A549 (cell line): Measurements from ENCODE around the gene CYP2U1. TPM values are rescaled to one million over a fixed set of nuclear protein-coding genes. Genes with fewer than 3 reads are reported as not detected.

ENCODE experiments used
- ATAC-seq, 2 experiments: fragments of 200-7000 bp in 1 of 2; fragments of >200 bp in 1 of 2; cut with Nextera tagmentation in 1 of 2; cut with Tn5 transposase in 1 of 2; 3 replicates each; pipeline versions ENCODE4 v1.8.0 to v1.9.1; 2018 to 2020; ENCODE audit warnings: mild to moderate bottlenecking in 1 of 2, moderate library complexity in 1 of 2
- CTCF ChIA-PET: fragments of 300-600 bp; sonication (Branson Sonifier 250); formaldehyde crosslinking; extraction: SDS; loops from one replicate; lab custom pipeline; 2021; ENCODE audit warnings: antibody characterized with exemption, inconsistent platforms; lab: Yijun Ruan, JAX
- POLR2A ChIA-PET: fragments of 350-600 bp; formaldehyde crosslinking; extraction: SDS; loops from one replicate; lab custom pipeline; 2021; ENCODE audit warnings: antibody characterized with exemption, inconsistent platforms; lab: Yijun Ruan, JAX
- DNase-seq, 2 experiments: peaks; one replicate each; pipeline versions ENCODE4 v3.0.0 to v3.0.0-alpha.2; 2011 to 2016; ENCODE audit warnings: low read depth in 1 of 2, low spot score in 1 of 2
- FAIRE-seq: peaks from 2 replicates; lab custom pipeline; 2011; peaks lifted over from hg19 to GRCh38; lab: Jason Lieb, UNC
- H3K27ac ChIP-seq, 2 experiments: fragments of >200 bp; sonication (Bioruptor Twin); formaldehyde crosslinking; 3 replicates each; pipeline ENCODE4 v1.5.1; 2016 to 2017
- H3K4me1 ChIP-seq: fragments of >200 bp; sonication (Bioruptor Twin); formaldehyde crosslinking; 3 replicates; pipeline ENCODE4 v1.6.1; 2016
- H3K4me2 ChIP-seq: fragments of >200 bp; sonication (Bioruptor Twin); formaldehyde crosslinking; 3 replicates; pipeline ENCODE4 v1.6.1; 2016
- H3K4me3 ChIP-seq: fragments of >200 bp; sonication (Bioruptor Twin); formaldehyde crosslinking; 3 replicates; pipeline ENCODE4 v1.5.1; 2016
- H3K9me3 ChIP-seq: fragments of >200 bp; sonication (Bioruptor Twin); formaldehyde crosslinking; 3 replicates; pipeline ENCODE4 v1.6.1; 2016
- BCL3 ChIP-seq: fragments of >200 bp; sonication (Bioruptor Twin); formaldehyde crosslinking; IDR thresholded peaks from 3 replicates; pipeline ENCODE4 v1.6.1; 2016
- BHLHE40 ChIP-seq: IDR thresholded peaks from 2 replicates; pipeline ENCODE4 v1.6.1; 2012; ENCODE audit warnings: low read depth, low read length, inconsistent platforms
- EHF ChIP-seq: fragments of 250-450 bp; sonication (Bioruptor Pico); IDR thresholded peaks from 2 replicates; pipeline ENCODE4 v1.5.0; 2020; ENCODE audit warnings: mild to moderate bottlenecking
- GATA3 ChIP-seq: IDR thresholded peaks from 2 replicates; pipeline ENCODE4 v1.6.1; 2012; ENCODE audit warnings: borderline replicate concordance
- HMGXB4 ChIP-seq: fragments of 250-450 bp; sonication (Bioruptor Pico); IDR thresholded peaks from 2 replicates; pipeline ENCODE4 v1.5.0; 2021; ENCODE audit warnings: mild to moderate bottlenecking, moderate library complexity, borderline replicate concordance
- HOXA7 ChIP-seq: fragments of 250-450 bp; sonication (Bioruptor Pico); IDR thresholded peaks from 2 replicates; pipeline ENCODE4 v1.5.0; 2020; ENCODE audit warnings: mild to moderate bottlenecking, moderate library complexity
- HOXB13 ChIP-seq: fragments of 250-450 bp; sonication (Bioruptor Pico); IDR thresholded peaks from 2 replicates; pipeline ENCODE4 v1.5.0; 2020; ENCODE audit warnings: low read depth, mild to moderate bottlenecking, moderate library complexity
- KDM1A ChIP-seq: fragments of 200-600 bp; sonication (generic); IDR thresholded peaks from 2 replicates; pipeline ENCODE4 v1.6.1; 2016; ENCODE audit warnings: low read depth, mild to moderate bottlenecking
- NFE2L2 ChIP-seq: fragments of 150-350 bp; conservative IDR thresholded peaks from 2 replicates; pipeline ENCODE4 v1.6.1; 2014; ENCODE audit warnings: low read length
- NPAS2 ChIP-seq: fragments of 250-450 bp; sonication (Bioruptor Pico); IDR thresholded peaks from 2 replicates; pipeline ENCODE4 v1.8.0; 2022; ENCODE audit warnings: mild to moderate bottlenecking, moderate library complexity, borderline replicate concordance
- RCOR1 ChIP-seq: fragments of 150-350 bp; IDR thresholded peaks from 2 replicates; pipeline ENCODE4 v1.6.1; 2014; ENCODE audit warnings: antibody characterized with exemption, low read length, low read depth
- RFX5 ChIP-seq: fragments of 450-650 bp; IDR thresholded peaks from 2 replicates; pipeline ENCODE4 v1.7.1; 2014; ENCODE audit warnings: antibody characterized with exemption, mild to moderate bottlenecking, moderate library complexity
- SMC3 ChIP-seq: fragments of >200 bp; sonication (Bioruptor Twin); formaldehyde crosslinking; IDR thresholded peaks from 3 replicates; pipeline ENCODE4 v1.6.1; 2018; ENCODE audit warnings: inconsistent platforms
- SREBF2 ChIP-seq: fragments of 450-650 bp; IDR thresholded peaks from 2 replicates; pipeline ENCODE4 v1.6.1; 2014; ENCODE audit warnings: mild to moderate bottlenecking, moderate library complexity
- TFCP2L1 ChIP-seq: fragments of 250-450 bp; sonication (Bioruptor Pico); IDR thresholded peaks from 2 replicates; pipeline ENCODE4 v1.5.0; 2021; ENCODE audit warnings: mild to moderate bottlenecking
- TP53 ChIP-seq: fragments of 250-450 bp; sonication (Bioruptor Pico); IDR thresholded peaks from 2 replicates; pipeline ENCODE4 v1.5.0; 2021; ENCODE audit warnings: mild to moderate bottlenecking, moderate library complexity
- USF2 ChIP-seq: fragments of 450-650 bp; IDR thresholded peaks from 2 replicates; pipeline ENCODE4 v1.6.1; 2014; ENCODE audit warnings: antibody characterized with exemption
- ZFP36 ChIP-seq: fragments of 450-650 bp; IDR thresholded peaks from 2 replicates; pipeline ENCODE4 v1.6.1; 2014; ENCODE audit warnings: borderline replicate concordance; ENCODE audit not compliant: partially characterized antibody
- ZNF302 ChIP-seq: fragments of 250-450 bp; sonication (Bioruptor Pico); IDR thresholded peaks from 2 replicates; pipeline ENCODE4 v1.9.0; 2021; ENCODE audit warnings: inconsistent platforms, mild to moderate bottlenecking, moderate library complexity
- ZSCAN20 ChIP-seq: fragments of 250-450 bp; sonication (Bioruptor Pico); IDR thresholded peaks from 2 replicates; pipeline ENCODE4 v1.8.0; 2022; ENCODE audit warnings: mild to moderate bottlenecking, moderate library complexity
- WGBS: methylation state at CpG from one replicate; pipeline ENCODE4 v1.1.6; 2017; ENCODE audit errors: missing lambda C conversion rate; 5-methylcytosine and 5-hydroxymethylcytosine counted together
- polyA plus RNA-seq, 4 experiments: library from polyadenylated mRNA; depleted of rRNA in 3 of 4; stranded (reverse); fragments of >200 nt; fragmentation: RNase III in 1 of 4; extraction: RNeasy Plus Mini Kit Qiagen cat#74134 plus additional on column Dnase treatment in 1 of 4; gene quantifications; 2 replicates in 3 of 4; 3 replicates in 1 of 4; pipeline ENCODE4 v1.2.3, GENCODE V29; 2011 to 2017
- TF ChIP-seq, protein P1 (sequence below): fragments of 150-350 bp; IDR thresholded peaks from 2 replicates; pipeline ENCODE4 v1.6.1; 2014; ENCODE audit warnings: low read depth, mild to moderate bottlenecking, low read length
- TF ChIP-seq, protein P2 (sequence below): IDR thresholded peaks from 2 replicates; pipeline ENCODE4 v1.6.1; 2012
- TF ChIP-seq, protein P3 (sequence below): IDR thresholded peaks from 2 replicates; pipeline ENCODE4 v1.6.1; 2012

The CYP2U1 gene
- polyA plus RNA-seq, 2 of the 4 experiments (the other 2 are of a cell fraction): 2.2 to 2.3 TPM

DNA sequence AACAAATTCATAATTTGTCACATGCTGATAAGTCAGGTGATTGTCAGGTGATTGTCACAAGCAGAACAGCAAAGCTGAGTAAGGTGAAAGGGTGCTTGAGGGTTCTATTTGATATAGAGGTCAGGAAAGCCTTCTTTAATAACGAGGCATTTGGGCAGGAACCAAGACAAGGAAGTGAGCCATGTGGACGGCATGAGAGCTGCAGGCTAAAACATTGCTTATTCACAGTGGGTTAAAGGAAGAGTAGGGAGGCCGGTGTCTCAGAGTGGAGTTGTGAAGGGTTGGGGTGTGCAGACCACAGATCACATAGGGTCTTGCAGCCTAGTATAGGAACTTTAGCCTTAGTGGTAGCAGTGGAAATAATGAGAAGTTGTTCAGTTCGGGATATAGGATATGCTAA, 31.3 kb upstream of the CYP2U1 start:
- DNase-seq (no peak), ATAC-seq (no peak), FAIRE-seq (no peak)
- TF ChIP-seq SREBF2: no peak
- no peak for TF ChIP-seq ZSCAN20 (CRISPR knock-in tag)
- no peak for TF ChIP-seq BCL3
- TF ChIP-seq, protein P1, sequence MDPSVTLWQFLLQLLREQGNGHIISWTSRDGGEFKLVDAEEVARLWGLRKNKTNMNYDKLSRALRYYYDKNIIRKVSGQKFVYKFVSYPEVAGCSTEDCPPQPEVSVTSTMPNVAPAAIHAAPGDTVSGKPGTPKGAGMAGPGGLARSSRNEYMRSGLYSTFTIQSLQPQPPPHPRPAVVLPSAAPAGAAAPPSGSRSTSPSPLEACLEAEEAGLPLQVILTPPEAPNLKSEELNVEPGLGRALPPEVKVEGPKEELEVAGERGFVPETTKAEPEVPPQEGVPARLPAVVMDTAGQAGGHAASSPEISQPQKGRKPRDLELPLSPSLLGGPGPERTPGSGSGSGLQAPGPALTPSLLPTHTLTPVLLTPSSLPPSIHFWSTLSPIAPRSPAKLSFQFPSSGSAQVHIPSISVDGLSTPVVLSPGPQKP: no peak
- no peak for TF ChIP-seq HMGXB4
- TF ChIP-seq ZNF302 (CRISPR knock-in tag): no peak
- no peak for TF ChIP-seq KDM1A
- TF ChIP-seq BHLHE40: no peak
- TF ChIP-seq, protein P2, sequence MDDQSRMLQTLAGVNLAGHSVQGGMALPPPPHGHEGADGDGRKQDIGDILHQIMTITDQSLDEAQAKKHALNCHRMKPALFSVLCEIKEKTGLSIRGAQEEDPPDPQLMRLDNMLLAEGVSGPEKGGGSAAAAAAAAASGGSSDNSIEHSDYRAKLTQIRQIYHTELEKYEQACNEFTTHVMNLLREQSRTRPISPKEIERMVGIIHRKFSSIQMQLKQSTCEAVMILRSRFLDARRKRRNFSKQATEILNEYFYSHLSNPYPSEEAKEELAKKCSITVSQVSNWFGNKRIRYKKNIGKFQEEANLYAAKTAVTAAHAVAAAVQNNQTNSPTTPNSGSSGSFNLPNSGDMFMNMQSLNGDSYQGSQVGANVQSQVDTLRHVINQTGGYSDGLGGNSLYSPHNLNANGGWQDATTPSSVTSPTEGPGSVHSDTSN: no peak
- WGBS: 77% methylated on average over 4 of the region's 4 CpGs
- Histone ChIP-seq H3K27ac (no peak overlapping the region), H3K4me2 (no peak overlapping the region), H3K9me3 (no peaks in the 10 kb centered on the region), H3K4me1 (peaks cover 19% of the 10 kb centered on the region), H3K4me3 (no peak overlapping the region)
- ChIA-PET POLR2A (no interaction called here), CTCF (interaction anchor here (1.0 to 3.0 kb wide), 3 partner anchors 11 to 139 kb away, joined by 3 to 13 read pairs (median 7); no protein-coding TSS in a partner anchor)

- ChIA-PET CTCF (interaction anchor here (1.0 to 3.0 kb wide), 4 partner anchors 12 to 142 kb away, joined by 3 to 13 read pairs (median 5); no protein-coding TSS in a partner anchor), POLR2A (no interaction called here)
- no peak overlapping the region for H3K4me2 ChIP-seq
- 93% methylated on average over 3 of the region's 3 CpGs for WGBS
- no peak for ATAC-seq
- TF ChIP-seq RFX5: no peak
- no peak for FAIRE-seq
- DNase-seq: no peak
- peaks cover 18% of the 10 kb centered on the region for H3K4me1 ChIP-seq
- no peaks in the 10 kb centered on the region for H3K9me3 ChIP-seq
- no peak overlapping the region for H3K27ac ChIP-seq
- no peak overlapping the region for H3K4me3 ChIP-seq
Observed at GRCh38 chr4:107900508-107900907, 30.8 kb upstream of the CYP2U1 start.

- ATAC-seq (no peak), FAIRE-seq (no peak), DNase-seq (no peak)
- H3K27ac ChIP-seq: no peak overlapping the region
- CTCF ChIA-PET: interaction anchor here (0.6 to 3.0 kb wide), 4 partner anchors 11 to 143 kb away, joined by 3 to 13 read pairs (median 5); no protein-coding TSS in a partner anchor
- 91% methylated on average over 2 of the region's 2 CpGs for WGBS
- POLR2A ChIA-PET: no interaction called here
- no peaks in the 10 kb centered on the region for H3K9me3 ChIP-seq
- peaks cover 10% of the 10 kb centered on the region for H3K4me1 ChIP-seq
- H3K4me2 ChIP-seq: no peak overlapping the region
- H3K4me3 ChIP-seq: no peak overlapping the region
- TF ChIP-seq BCL3 (no peak), NPAS2 (no peak), GATA3 (no peak), USF2 (no peak), ZFP36 (no peak), NFE2L2 (no peak), HOXB13 (CRISPR knock-in tag) (no peak), SMC3 (no peak), RCOR1 (no peak), TFCP2L1 (CRISPR knock-in tag) (no peak), HOXA7 (CRISPR knock-in tag) (no peak), EHF (CRISPR knock-in tag) (no peak), HMGXB4 (no peak), ZNF302 (CRISPR knock-in tag) (no peak), TP53 (no peak)
- TF ChIP-seq, protein P3, sequence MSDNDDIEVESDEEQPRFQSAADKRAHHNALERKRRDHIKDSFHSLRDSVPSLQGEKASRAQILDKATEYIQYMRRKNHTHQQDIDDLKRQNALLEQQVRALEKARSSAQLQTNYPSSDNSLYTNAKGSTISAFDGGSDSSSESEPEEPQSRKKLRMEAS: no peak
Observed at GRCh38 chr4:107901213-107901934, 30.0 kb upstream of the CYP2U1 start.
